HEK293T (cell line): Measurements from ENCODE around the gene MANSC1.
A peak's percentile ranks its signal among the peaks of the same experiment; 100 is the strongest.

Experiments
- CTCF ChIA-PET: fragments of 350-600 bp; formaldehyde crosslinking; extraction: SDS; loops from one replicate; lab custom pipeline; 2021; ENCODE audit warnings: antibody characterized with exemption, inconsistent platforms; lab: Yijun Ruan, JAX
- POLR2A ChIA-PET: fragments of 350-600 bp; formaldehyde crosslinking; extraction: SDS; loops from one replicate; lab custom pipeline; 2020; ENCODE audit warnings: antibody characterized with exemption, inconsistent platforms; lab: Yijun Ruan, JAX
- DNase-seq: peaks from one replicate; pipeline ENCODE4 v3.0.0; 2012; ENCODE audit warnings: mixed read lengths; ENCODE audit errors: extremely low spot score
- ARNT ChIP-seq: fragments of 450-650 bp; IDR thresholded peaks from 2 replicates; pipeline ENCODE4 v1.6.1; 2017; ENCODE audit warnings: mild to moderate bottlenecking
- BHLHE40 ChIP-seq: fragments of 450-650 bp; IDR thresholded peaks from 2 replicates; pipeline ENCODE4 v1.6.1; 2016; ENCODE audit warnings: mild to moderate bottlenecking, moderate library complexity, borderline replicate concordance
- CTBP1 ChIP-seq: fragments of 450-650 bp; IDR thresholded peaks from 2 replicates; pipeline ENCODE4 v1.6.1; 2016; ENCODE audit warnings: borderline replicate concordance
- ELF4 ChIP-seq: fragments of 450-650 bp; IDR thresholded peaks from 2 replicates; pipeline ENCODE4 v1.6.1; 2017; ENCODE audit warnings: antibody characterized with exemption
- FOXA1 ChIP-seq: fragments of 450-650 bp; IDR thresholded peaks from 2 replicates; pipeline ENCODE4 v1.6.1; 2016; ENCODE audit warnings: mild to moderate bottlenecking
- FOXK2 ChIP-seq: fragments of 450-650 bp; IDR thresholded peaks from 2 replicates; pipeline ENCODE4 v1.6.1; 2016; ENCODE audit warnings: mild to moderate bottlenecking
- FOXM1 ChIP-seq: fragments of 450-650 bp; IDR thresholded peaks from 2 replicates; pipeline ENCODE4 v1.6.1; 2017; ENCODE audit warnings: mild to moderate bottlenecking, borderline replicate concordance
- HDGF ChIP-seq: fragments of 450-650 bp; IDR thresholded peaks from 2 replicates; pipeline ENCODE4 v1.6.1; 2017; ENCODE audit warnings: antibody characterized with exemption, borderline replicate concordance
- L3MBTL2 ChIP-seq: fragments of 450-650 bp; conservative IDR thresholded peaks from 2 replicates; pipeline ENCODE4 v1.6.1; 2016; ENCODE audit warnings: mild to moderate bottlenecking
- LEF1 ChIP-seq: fragments of 450-650 bp; IDR thresholded peaks from 2 replicates; pipeline ENCODE4 v1.6.1; 2017; ENCODE audit warnings: mild to moderate bottlenecking, borderline replicate concordance
- NFRKB ChIP-seq: fragments of 450-650 bp; IDR thresholded peaks from 2 replicates; pipeline ENCODE4 v1.6.1; 2016; ENCODE audit warnings: mild to moderate bottlenecking, moderate library complexity
- PKNOX1 ChIP-seq: fragments of 450-650 bp; IDR thresholded peaks from 2 replicates; pipeline ENCODE4 v1.6.1; 2016
- SP1 ChIP-seq: fragments of 450-650 bp; IDR thresholded peaks from 2 replicates; pipeline ENCODE4 v1.6.1; 2017
- SUZ12 ChIP-seq: fragments of 450-650 bp; IDR thresholded peaks from 2 replicates; pipeline ENCODE4 v1.6.1; 2016; ENCODE audit warnings: mild to moderate bottlenecking
- TARDBP ChIP-seq: fragments of 450-650 bp; IDR thresholded peaks from 2 replicates; pipeline ENCODE4 v1.6.1; 2016
- ZNF384 ChIP-seq: fragments of 450-650 bp; IDR thresholded peaks from 2 replicates; pipeline ENCODE4 v1.6.1; 2016

The MANSC1 gene

GRCh38 chr12:12349711-12350665 is at the start of gene MANSC1:
MANSC1 (minus strand) TSS chr12:12350242; CDS start chr12:12343314, 6,928 bp downstream.
- ChIA-PET CTCF (interaction anchor here (0.6 to 1.6 kb wide), 10 partner anchors 11 to 393 kb away, joined by 3 to 5 read pairs (median 3); no protein-coding TSS in a partner anchor), POLR2A (interaction anchor here (0.7 to 1.7 kb wide), 8 partner anchors 8 to 376 kb away, joined by 3 to 9 read pairs (median 4); partner anchors contain the start of gene LRP6)
- TF ChIP-seq L3MBTL2 (peak; percentile 90), FOXM1 (no peak; the same call in 1 of the 2 replicates)
- DNase-seq = peak; percentile 61

- ChIA-PET CTCF (interaction anchor here (1.1 to 1.9 kb wide), 2 partner anchors 102 to 338 kb away, joined by 3 to 6 read pairs; no protein-coding TSS in a partner anchor), POLR2A (no interaction called here)
- TF ChIP-seq ARNT (no peak), HDGF (no peak), FOXA1 (no peak), L3MBTL2 (no peak), NFRKB (no peak), FOXK2 (no peak), SUZ12 (no peak)
- no peak for DNase-seq
Observed at GRCh38 chr12:12399161-12399560, 49.1 kb upstream of the MANSC1 start.

GRCh38 chr12:12398026-12398859 is 48.2 kb upstream of the MANSC1 start:
- TF ChIP-seq ARNT (no peak), SP1 (no peak), SUZ12 (no peak), ZNF384 (no peak), FOXM1 (no peak)
- POLR2A ChIA-PET = interaction anchor here (0.9 to 1.0 kb wide), 3 partner anchors 41 to 321 kb away, joined by 3 to 7 read pairs (median 5); partner anchors contain the start of genes BORCS5 and CREBL2
- no peak for DNase-seq
- CTCF ChIA-PET = interaction anchor here (1.1 to 1.9 kb wide), 4 partner anchors 8 to 339 kb away, joined by 3 to 8 read pairs (median 4); no protein-coding TSS in a partner anchor

GRCh38 chr12:12397184-12397583 is 47.1 kb upstream of the MANSC1 start:
- ChIA-PET POLR2A (no interaction called here), CTCF (interaction anchor here (0.6 to 1.9 kb wide), 3 partner anchors 9 to 340 kb away, joined by 3 to 6 read pairs (median 4); no protein-coding TSS in a partner anchor)
- DNase-seq = no peak
- TF ChIP-seq HDGF (no peak), ELF4 (no peak), LEF1 (no peak), FOXM1 (no peak), FOXK2 (no peak), BHLHE40 (no peak), ARNT (no peak), SP1 (no peak), CTBP1 (no peak), ZNF384 (no peak), PKNOX1 (no peak), NFRKB (no peak), FOXA1 (no peak), SUZ12 (no peak), L3MBTL2 (no peak), TARDBP (no peak)

GRCh38 chr12:12396694-12397093 is 46.7 kb upstream of the MANSC1 start:
- no peak for TF ChIP-seq HDGF
- no peak for TF ChIP-seq ELF4
- TF ChIP-seq FOXK2 = no peak
- no peak for TF ChIP-seq FOXA1
- CTCF ChIA-PET = interaction anchor here (0.5 kb wide), 1 partner anchor 147 kb away, joined by 3 read pairs; no protein-coding TSS in a partner anchor
- POLR2A ChIA-PET = no interaction called here
- DNase-seq = no peak

GRCh38 chr12:12393171-12393570 is 43.1 kb upstream of the MANSC1 start:
- DNase-seq = no peak
- TF ChIP-seq PKNOX1 (no peak), SUZ12 (no peak), FOXA1 (no peak), FOXM1 (no peak)
- ChIA-PET CTCF (no interaction called here), POLR2A (interaction anchor here (0.7 kb wide), 1 partner anchor 170 kb away, joined by 3 read pairs; no protein-coding TSS in a partner anchor)
